ENCODE results near the gene CRIM1.

GRCh38 chr2:36351291-36351690, 4.3 kb upstream of the CRIM1 start:
- no peak for TF ChIP-seq CTCF (IDR thresholded peaks at IDR 0.05)
- no peak for TF ChIP-seq POLR2A (IDR thresholded peaks at IDR 0.05)
- no peak for TF ChIP-seq EP300 (IDR thresholded peaks at IDR 0.05; ENCODE audit: low read depth)
